Activated CD4-positive, alpha-beta T cell treated with anti-CD3 and anti-CD28 coated beads, Interleukin-2, amount 10 ng/mL, durations not matched to agents 7 days and 5 days (primary cell): ENCODE measurements around the gene TMPRSS5. TPM values are rescaled to one million over a fixed set of nuclear protein-coding genes. Genes with fewer than 3 reads are reported as not detected.

ENCODE experiments used
- CTCF ChIA-PET: fragments of 350-600 bp; sonication (Branson Sonifier 250); formaldehyde crosslinking; loops from one replicate; lab custom pipeline; 2021; ENCODE audit warnings: antibody characterized with exemption; lab: Charles Lee
- POLR2A ChIA-PET: fragments of 350-600 bp; sonication (Branson Sonifier 250); formaldehyde crosslinking; loops from one replicate; lab custom pipeline; 2021; ENCODE audit warnings: antibody characterized with exemption; lab: Charles Lee
- DNase-seq: peaks from one replicate; pipeline ENCODE4 v3.0.0-alpha.2; 2020
- H3K27ac Mint-ChIP-seq: one replicate; pipeline ENCODE4 v1.8.0; 2021; ENCODE audit warnings: mild to moderate bottlenecking, moderate library complexity, mixed read lengths
- H3K27me3 Mint-ChIP-seq: one replicate; pipeline ENCODE4 v1.8.0; 2021; ENCODE audit warnings: mixed read lengths
- H3K36me3 Mint-ChIP-seq: one replicate; pipeline ENCODE4 v1.8.0; 2021; ENCODE audit warnings: low read depth, mixed read lengths
- H3K4me1 Mint-ChIP-seq: one replicate; pipeline ENCODE4 v1.8.0; 2021; ENCODE audit warnings: mixed read lengths
- H3K4me3 Mint-ChIP-seq: one replicate; pipeline ENCODE4 v1.8.0; 2021; ENCODE audit warnings: mild to moderate bottlenecking, moderate library complexity, mixed read lengths
- H3K9me3 Mint-ChIP-seq: one replicate; pipeline ENCODE4 v1.8.0; 2021; ENCODE audit warnings: mixed read lengths
- total RNA-seq, 2 experiments: library from RNA; stranded (reverse); gene quantifications; one replicate each; pipeline ENCODE4 v1.2.3, GENCODE V29; 2021

TMPRSS5 gene
- total RNA-seq, 2 experiments from 2014 or later = 0.52 to 0.64 TPM

- H3K4me1 Mint-ChIP-seq = no peaks in the 10 kb centered on the region
- ChIA-PET CTCF (no interaction called here), POLR2A (interaction anchor here (0.6 kb wide), 1 partner anchor 35 kb away, joined by 3 read pairs; no protein-coding TSS in a partner anchor)
- H3K27ac Mint-ChIP-seq = no peak overlapping the region
- H3K36me3 Mint-ChIP-seq = no peaks in the 10 kb centered on the region
- H3K9me3 Mint-ChIP-seq = no peaks in the 10 kb centered on the region
- no peaks in the 10 kb centered on the region for H3K27me3 Mint-ChIP-seq
- H3K4me3 Mint-ChIP-seq = no peak overlapping the region
- DNase-seq = no peak
These were observed 55.1 kb downstream of the TMPRSS5 start for GRCh38 chr11:113651023-113651422.

GRCh38 chr11:113649311-113649710, 56.8 kb downstream of the TMPRSS5 start:
- no peaks in the 10 kb centered on the region for H3K4me1 Mint-ChIP-seq
- H3K4me3 Mint-ChIP-seq = no peak overlapping the region
- H3K27me3 Mint-ChIP-seq = peaks cover 3% of the 10 kb centered on the region
- no peaks in the 10 kb centered on the region for H3K9me3 Mint-ChIP-seq
- H3K27ac Mint-ChIP-seq = no peak overlapping the region
- POLR2A ChIA-PET = no interaction called here
- CTCF ChIA-PET = interaction anchor here (1.1 kb wide), 1 partner anchor 14 kb away, joined by 3 read pairs; no protein-coding TSS in a partner anchor
- no peaks in the 10 kb centered on the region for H3K36me3 Mint-ChIP-seq
- DNase-seq = no peak

- ChIA-PET POLR2A (no interaction called here), CTCF (interaction anchor here (0.9 to 1.1 kb wide), 2 partner anchors 20 to 53 kb away, joined by 3 read pairs; no protein-coding TSS in a partner anchor)
- H3K27me3 Mint-ChIP-seq = peaks cover 3% of the 10 kb centered on the region
- no peaks in the 10 kb centered on the region for H3K9me3 Mint-ChIP-seq
- H3K36me3 Mint-ChIP-seq = no peaks in the 10 kb centered on the region
- no peak overlapping the region for H3K4me3 Mint-ChIP-seq
- no peak overlapping the region for H3K27ac Mint-ChIP-seq
- no peak for DNase-seq
- no peaks in the 10 kb centered on the region for H3K4me1 Mint-ChIP-seq
These were observed 58.3 kb downstream of the TMPRSS5 start for GRCh38 chr11:113647856-113648255.

DNA sequence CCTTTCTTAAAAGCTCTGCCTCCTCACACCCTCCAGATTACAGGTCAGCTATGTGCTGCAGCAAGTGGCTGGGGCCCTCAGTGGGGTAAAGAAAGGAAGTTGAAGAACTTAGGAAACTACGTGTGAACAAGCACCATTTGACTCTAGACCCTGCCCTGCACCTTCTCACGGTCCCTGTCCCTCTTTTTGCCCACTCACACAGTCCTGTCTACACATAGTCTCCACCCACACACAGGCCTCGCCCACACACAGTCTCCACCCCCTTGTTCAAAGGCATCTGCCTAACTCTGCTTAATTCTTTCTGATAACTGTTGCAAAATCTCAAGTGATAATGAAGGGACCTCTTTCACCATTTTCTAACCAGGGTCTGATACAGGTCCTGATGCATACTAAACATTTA, 59.0 kb downstream of the TMPRSS5 start:
- Mint-ChIP-seq H3K9me3 (no peaks in the 10 kb centered on the region), H3K4me3 (no peak overlapping the region), H3K4me1 (no peaks in the 10 kb centered on the region), H3K27me3 (peaks cover 3% of the 10 kb centered on the region), H3K36me3 (no peaks in the 10 kb centered on the region), H3K27ac (no peak overlapping the region)
- POLR2A ChIA-PET = no interaction called here
- CTCF ChIA-PET = interaction anchor here (0.6 to 1.1 kb wide), 4 partner anchors 14 to 1372 kb away, joined by 3 read pairs; no protein-coding TSS in a partner anchor
- DNase-seq = no peak

GRCh38 chr11:113645593-113646349, 60.3 kb downstream of the TMPRSS5 start:
- DNase-seq = no peak
- POLR2A ChIA-PET = no interaction called here
- Mint-ChIP-seq H3K27me3 (peaks cover 3% of the 10 kb centered on the region), H3K27ac (no peak overlapping the region), H3K9me3 (no peaks in the 10 kb centered on the region), H3K36me3 (no peaks in the 10 kb centered on the region), H3K4me1 (no peaks in the 10 kb centered on the region), H3K4me3 (no peak overlapping the region)
- CTCF ChIA-PET = no interaction called here

GRCh38 chr11:113644605-113645004, 61.5 kb downstream of the TMPRSS5 start:
- H3K4me1 Mint-ChIP-seq = no peaks in the 10 kb centered on the region
- no peak for DNase-seq
- H3K4me3 Mint-ChIP-seq = no peak overlapping the region
- H3K36me3 Mint-ChIP-seq = no peaks in the 10 kb centered on the region
- H3K9me3 Mint-ChIP-seq = no peaks in the 10 kb centered on the region
- POLR2A ChIA-PET = no interaction called here
- peaks cover 4% of the 10 kb centered on the region for H3K27me3 Mint-ChIP-seq
- H3K27ac Mint-ChIP-seq = no peak overlapping the region
- CTCF ChIA-PET = no interaction called here

GRCh38 chr11:113643701-113644100, 62.4 kb downstream of the TMPRSS5 start:
- H3K27me3 Mint-ChIP-seq = peaks cover 5% of the 10 kb centered on the region
- no peaks in the 10 kb centered on the region for H3K9me3 Mint-ChIP-seq
- no peaks in the 10 kb centered on the region for H3K4me1 Mint-ChIP-seq
- no peak for DNase-seq
- ChIA-PET POLR2A (no interaction called here), CTCF (no interaction called here)
- H3K4me3 Mint-ChIP-seq = no peak overlapping the region
- H3K27ac Mint-ChIP-seq = no peak overlapping the region
- no peaks in the 10 kb centered on the region for H3K36me3 Mint-ChIP-seq

DNA sequence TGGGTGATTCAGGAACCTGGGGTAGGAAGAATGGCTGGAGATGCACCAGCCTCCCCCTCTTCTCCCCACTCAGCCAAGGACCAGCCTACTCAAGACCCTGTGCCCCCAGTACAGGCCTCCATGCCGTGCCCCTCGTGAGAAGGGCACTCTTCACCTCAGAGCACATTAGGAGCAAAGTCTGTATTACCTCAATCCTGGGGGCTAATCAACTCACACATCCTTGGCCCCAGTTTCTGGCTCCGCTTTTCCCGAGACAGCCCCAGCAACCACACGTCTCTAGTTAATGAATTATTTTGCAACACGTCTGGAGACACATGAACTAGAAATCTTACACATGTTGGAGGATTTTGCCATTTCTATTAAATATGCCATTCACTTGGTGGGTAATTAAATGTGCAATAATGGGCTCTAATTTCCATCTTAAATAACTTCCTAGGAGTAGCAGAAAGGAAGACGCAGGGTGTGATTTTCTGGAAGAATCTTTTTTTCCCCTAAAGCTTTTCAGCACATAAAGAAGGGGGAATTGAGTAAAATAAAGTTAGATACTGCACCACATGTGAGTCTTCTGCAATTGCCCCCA, 63.0 kb downstream of the TMPRSS5 start:
- CTCF ChIA-PET = no interaction called here

DNA sequence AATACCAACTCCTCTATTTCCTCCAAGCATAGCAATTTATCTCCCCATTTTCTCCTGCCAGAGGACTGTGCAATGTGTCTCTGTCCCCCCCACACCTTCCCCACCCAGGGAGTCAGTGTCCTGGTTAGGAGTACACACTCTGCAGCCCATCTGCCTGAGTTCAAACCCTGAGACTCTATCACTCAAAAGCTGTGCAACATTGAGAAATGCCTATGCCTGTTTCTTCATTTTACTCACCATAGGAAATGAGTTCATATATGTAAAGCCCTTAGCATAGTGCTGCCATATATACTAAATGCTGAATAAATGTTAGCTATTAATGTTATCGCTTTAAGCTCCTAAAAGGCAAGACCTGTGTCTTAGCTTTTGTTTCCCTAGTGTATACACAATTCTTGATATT, 64.0 kb downstream of the TMPRSS5 start:
- Mint-ChIP-seq H3K36me3 (no peaks in the 10 kb centered on the region), H3K27me3 (peaks cover 5% of the 10 kb centered on the region), H3K4me1 (no peaks in the 10 kb centered on the region), H3K4me3 (no peak overlapping the region), H3K27ac (no peak overlapping the region), H3K9me3 (no peaks in the 10 kb centered on the region)
- DNase-seq = no peak
- CTCF ChIA-PET = interaction anchor here (0.9 kb wide), 1 partner anchor 29 kb away, joined by 3 read pairs; no protein-coding TSS in a partner anchor
- POLR2A ChIA-PET = no interaction called here

More for the DNA sequence above, 63.0 kb downstream of the TMPRSS5 start:
- POLR2A ChIA-PET = no interaction called here
- H3K9me3 Mint-ChIP-seq = no peaks in the 10 kb centered on the region
- peaks cover 5% of the 10 kb centered on the region for H3K27me3 Mint-ChIP-seq
- no peaks in the 10 kb centered on the region for H3K4me1 Mint-ChIP-seq
- DNase-seq = no peak
- H3K4me3 Mint-ChIP-seq = no peak overlapping the region
- H3K27ac Mint-ChIP-seq = no peak overlapping the region
- no peaks in the 10 kb centered on the region for H3K36me3 Mint-ChIP-seq

DNA sequence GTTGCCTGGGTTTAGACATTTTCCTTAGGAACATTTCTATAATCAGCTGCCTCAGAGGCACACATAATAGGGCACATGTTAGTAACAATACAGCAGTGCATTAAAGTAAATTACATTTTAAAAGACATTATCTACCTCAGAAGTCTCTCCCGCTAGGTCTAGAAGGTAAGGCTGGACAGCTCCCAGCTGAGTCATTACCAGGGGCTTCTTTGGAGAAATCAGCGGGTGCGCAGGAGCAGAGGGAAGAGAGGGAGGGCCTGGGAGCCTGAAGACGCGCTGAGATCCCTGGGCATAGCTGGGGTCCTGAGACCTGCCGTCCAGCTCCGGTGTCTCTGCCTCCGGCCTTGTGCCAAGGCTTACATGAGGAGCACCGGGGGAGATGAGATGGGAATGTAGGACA, 67.7 kb downstream of the TMPRSS5 start:
- no peaks in the 10 kb centered on the region for H3K9me3 Mint-ChIP-seq
- ChIA-PET POLR2A (no interaction called here), CTCF (no interaction called here)
- no peaks in the 10 kb centered on the region for H3K36me3 Mint-ChIP-seq
- no peak overlapping the region for H3K27ac Mint-ChIP-seq
- H3K4me1 Mint-ChIP-seq = no peaks in the 10 kb centered on the region
- no peak overlapping the region for H3K4me3 Mint-ChIP-seq
- DNase-seq = no peak
- peaks cover 2% of the 10 kb centered on the region for H3K27me3 Mint-ChIP-seq

GRCh38 chr11:113637636-113638035, 68.5 kb downstream of the TMPRSS5 start:
- no peaks in the 10 kb centered on the region for H3K9me3 Mint-ChIP-seq
- POLR2A ChIA-PET = no interaction called here
- H3K27me3 Mint-ChIP-seq = peaks cover 2% of the 10 kb centered on the region

More at GRCh38 chr11:113637636-113638035, 68.5 kb downstream of the TMPRSS5 start:
- H3K27ac Mint-ChIP-seq = no peak overlapping the region
- no peaks in the 10 kb centered on the region for H3K36me3 Mint-ChIP-seq
- H3K4me1 Mint-ChIP-seq = no peaks in the 10 kb centered on the region
- DNase-seq = no peak
- CTCF ChIA-PET = no interaction called here
- no peak overlapping the region for H3K4me3 Mint-ChIP-seq
